HepG2 (cell line): ENCODE results near the gene ZBTB7B. TPM values are rescaled to one million over a fixed set of nuclear protein-coding genes. Genes with fewer than 3 reads are reported as not detected.
A peak's percentile ranks its signal among the peaks of the same experiment; 100 is the strongest.

Experiments used
- ATAC-seq: fragments of 200-7000 bp; cut with Tn5 transposase; 3 replicates; pipeline ENCODE4 v1.9.1; 2020; ENCODE audit warnings: mild to moderate bottlenecking, moderate library complexity
- BruUV-seq: library from RNA; stranded (reverse); fragments of 400-500 nt; replicated peaks from 2 replicates; lab custom pipeline; 2021; lab: Mats Ljungman, UMichigan
- CTCF ChIA-PET: fragments of 300-600 bp; formaldehyde crosslinking; extraction: SDS; loops from one replicate; lab custom pipeline; 2021; ENCODE audit warnings: low total read pairs, inconsistent platforms, low intra/inter-chr PET ratio; lab: Yijun Ruan, JAX
- POLR2A ChIA-PET: fragments of 350-600 bp; sonication (Branson Sonifier 250); formaldehyde crosslinking; loops from one replicate; lab custom pipeline; 2020; ENCODE audit warnings: antibody characterized with exemption, inconsistent platforms; lab: Yijun Ruan, JAX
- DNase-seq: peaks from one replicate; pipeline ENCODE4 v3.0.0-alpha.2; 2015; ENCODE audit warnings: low spot score
- FAIRE-seq: peaks from 3 replicates; lab custom pipeline; 2011; peaks lifted over from hg19 to GRCh38; lab: Jason Lieb, UNC
- H2AFZ ChIP-seq: one replicate; pipeline ENCODE4 v1.6.1; 2011; ENCODE audit warnings: low read length, inconsistent platforms
- H3K27ac ChIP-seq: fragments of 300-600 bp; 3 replicates; pipeline ENCODE4 v1.8.0; 2011; ENCODE audit warnings: mixed run types, mild to moderate bottlenecking, mixed read lengths, low read length, inconsistent platforms; ENCODE audit not compliant: insufficient read depth; ENCODE audit errors: extremely low read length
- H3K27me3 ChIP-seq, 2 experiments: fragments of 200-600 bp in 1 of 2; 2 replicates in 1 of 2; 3 replicates in 1 of 2; pipeline versions ENCODE4 v1.6.0 to v1.8.0; 2011; ENCODE audit warnings: low read length in 2 of 2, mild to moderate bottlenecking in 2 of 2, moderate library complexity in 2 of 2, inconsistent platforms in 1 of 2; ENCODE audit not compliant: insufficient read depth in 2 of 2, control insufficient read depth in 1 of 2
- H3K36me3 ChIP-seq, 2 experiments: fragments of 200-600 bp in 1 of 2; replicated peaks in 1 of 2; 2 replicates in 1 of 2; 3 replicates in 1 of 2; pipeline versions ENCODE4 v1.5.1 to v1.8.0; 2011; ENCODE audit warnings: low read length in 2 of 2, inconsistent platforms in 1 of 2; ENCODE audit not compliant: insufficient read depth in 2 of 2, control insufficient read depth in 1 of 2
- H3K4me1 ChIP-seq: 2 replicates; pipeline ENCODE4 v1.5.1; 2012; ENCODE audit warnings: low read length, inconsistent platforms; ENCODE audit not compliant: insufficient read depth
- H3K4me2 ChIP-seq: 2 replicates; pipeline ENCODE4 v1.6.0; 2011; ENCODE audit warnings: low read depth, low read length, inconsistent platforms
- H3K4me3 ChIP-seq, 3 experiments: fragments of 200-600 bp in 1 of 3; sonication (generic), shearing (Covaris generic) in 1 of 3; replicated peaks in 1 of 3; 2 replicates each; pipeline ENCODE4 v1.5.1; 2011 to 2016; ENCODE audit warnings: low read length in 3 of 3, inconsistent platforms in 2 of 3, low read depth in 2 of 3, mild to moderate bottlenecking in 2 of 3, control low read depth in 1 of 3, mixed read lengths in 1 of 3; ENCODE audit not compliant: insufficient read depth in 1 of 3
- H3K79me2 ChIP-seq: one replicate; pipeline ENCODE4 v1.6.1; 2011; ENCODE audit warnings: low read length, inconsistent platforms; ENCODE audit not compliant: insufficient read depth
- H3K9ac ChIP-seq: 2 replicates; pipeline ENCODE4 v1.6.0; 2011; ENCODE audit warnings: mild to moderate bottlenecking, low read depth, low read length, inconsistent platforms; ENCODE audit not compliant: insufficient read depth
- H3K9me3 ChIP-seq: 2 replicates; pipeline ENCODE4 v1.5.1; 2012; ENCODE audit warnings: mild to moderate bottlenecking, low read length
- H4K20me1 ChIP-seq: 2 replicates; pipeline ENCODE4 v1.6.0; 2011; ENCODE audit warnings: inconsistent platforms, mild to moderate bottlenecking, low read length, moderate library complexity; ENCODE audit not compliant: insufficient read depth
- AGO2 ChIP-seq: fragments of 200-400 bp; formaldehyde crosslinking; optimal IDR thresholded peaks from 2 replicates; pipeline ENCODE3; 2017; ENCODE audit warnings: mild to moderate bottlenecking, low read depth, low read length, moderate library complexity
- CTCF ChIP-seq: sonication (generic); formaldehyde crosslinking; IDR thresholded peaks from 2 replicates; pipeline ENCODE4 v1.5.0; 2020; ENCODE audit warnings: mild to moderate bottlenecking, missing genetic modification reagents, moderate library complexity
- HNRNPL ChIP-seq: fragments of 200-400 bp; formaldehyde crosslinking; IDR thresholded peaks from 2 replicates; pipeline ENCODE4 v1.6.1; 2017; ENCODE audit warnings: mild to moderate bottlenecking, low read depth, low read length
- POLR2A ChIP-seq, 2 experiments: IDR thresholded peaks; 2 replicates each; pipeline ENCODE4 v1.6.1; 2011; ENCODE audit warnings: low read depth in 2 of 2, low read length in 2 of 2, mild to moderate bottlenecking in 1 of 2, moderate library complexity in 1 of 2; ENCODE audit not compliant: insufficient read depth in 1 of 2
- RAD21 ChIP-seq: fragments of 450-650 bp; formaldehyde crosslinking; IDR thresholded peaks from 2 replicates; pipeline ENCODE4 v1.5.0; 2020; ENCODE audit warnings: mild to moderate bottlenecking
- ZNF510 ChIP-seq: sonication (generic); formaldehyde crosslinking; IDR thresholded peaks from 2 replicates; pipeline ENCODE4 v1.4.0; 2020; ENCODE audit warnings: low read depth, mild to moderate bottlenecking, missing genetic modification reagents
- ZNF768 ChIP-seq: sonication (generic); formaldehyde crosslinking; IDR thresholded peaks from 2 replicates; pipeline ENCODE4 v1.4.0; 2020; ENCODE audit warnings: missing genetic modification reagents
- ZNF784 ChIP-seq: sonication (generic); formaldehyde crosslinking; IDR thresholded peaks from 2 replicates; pipeline ENCODE4 v1.5.1; 2020; ENCODE audit warnings: missing genetic modification reagents, mild to moderate bottlenecking, borderline replicate concordance
- WGBS: methylation state at CpG from one replicate; pipeline ENCODE4 v1.1.6; 2017; ENCODE audit warnings: low lambda C conversion rate; 5-methylcytosine and 5-hydroxymethylcytosine counted together
- in situ Hi-C: cut with HindIII; loops from 2 replicates; pipeline ENCODE4 v1.10.0; 2017; ENCODE audit warnings: low pct_unique_long_range_greater_than_20kb; ENCODE audit not compliant: extremely low pct_ligation_motif_present
- intact Hi-C: fragments of 100-400 bp; cut with micrococcal nuclease; formaldehyde crosslinking; loops from one replicate; pipeline ENCODE4 v1.10.0; 2022; ENCODE audit not compliant: unreplicated experiment
- polyA plus RNA-seq, 8 experiments: library from polyadenylated mRNA; depleted of rRNA in 3 of 8; stranded (reverse) in 7 of 8; unstranded in 1 of 8; fragments of >200 nt; fragmentation: Illumina TruSeq in 4 of 8; extraction: Trizol in 4 of 8; gene quantifications; 2 replicates each; pipeline versions ENCODE4 v1.2.1 to v1.2.3, GENCODE V29; 2011 to 2016; ENCODE audit warnings: low read depth in 4 of 8, missing spikeins in 1 of 8, mixed read lengths in 1 of 8; ENCODE audit not compliant: insufficient read depth in 1 of 8
- total RNA-seq, 5 experiments: library from RNA; depleted of rRNA; stranded (reverse); fragments of >200 nt; fragmentation: Illumina TruSeq; extraction: Trizol; gene quantifications; 2 replicates each; pipeline ENCODE4 v1.2.3, GENCODE V29; 2016; ENCODE audit warnings: low read depth in 1 of 5

The ZBTB7B gene
- total and polyA plus RNA-seq, 2 of the 13 experiments (the other 11 are each of a cell fraction or from before 2014, with no cell fraction given): 15.5 to 17.5 TPM

- TF ChIP-seq ZNF784 (no peak), CTCF (peak; percentile 47), HNRNPL (peak; percentile 71; the same call in 1 of the 2 replicates), RAD21 (CRISPR knock-in tag) (0 out of 2 replicates have a peak, but pooled peaks have one; percentile 33), AGO2 (peak; percentile 9)
These were observed 9.7 kb upstream of the ZBTB7B start (continued) for GRCh38 chr1:154992721-154993571.

GRCh38 chr1:154993572-154994268, 8.9 kb upstream of the ZBTB7B start, which contains the start of gene LENEP:
Gene LENEP, plus strand, starts transcription at chr1:154993586. Its CDS starts 22 bp downstream, at chr1:154993608.
- H3K79me2 ChIP-seq: no peaks in the 10 kb centered on the region
- BruUV-seq: no TSS peak
- FAIRE-seq (no peak), DNase-seq (no peak)
- TF ChIP-seq AGO2: peak; percentile 39
- no peak for TF ChIP-seq ZNF768 (CRISPR knock-in tag)
- no peak for TF ChIP-seq ZNF510
- TF ChIP-seq POLR2A (IDR thresholded peaks at IDR 0.05; ENCODE audit: insufficient read depth in 1 of 2, low read depth in 2 of 2, low read length in 2 of 2): 0 out of 4 replicates have a peak, but pooled peaks of 1 of the 2 experiments have one; percentile 6
- TF ChIP-seq, all 625 proteins: peak for 2
- ChIA-PET CTCF (interaction anchor here (1.2 kb wide), 1 partner anchor 24 kb away, joined by 10 read pairs; no protein-coding TSS in a partner anchor), POLR2A (interaction anchor here (1.0 to 4.2 kb wide), 8 partner anchors 8 to 91 kb away, joined by 3 to 34 read pairs (median 4); partner anchors contain the start of genes FLAD1, PBXIP1, PYGO2 and SHC1)
- Histone ChIP-seq H3K27ac (no peak within 1 kb of the TSS), H3K4me2 (no peak within 1 kb of the TSS), H4K20me1 (no peaks in the 10 kb centered on the region), H3K27me3 (no peaks in the 10 kb centered on the region), H3K4me1 (peaks cover 14% of the 10 kb centered on the region), H3K36me3 (peaks cover 4 to 8% of the 10 kb centered on the region in 2 experiments; a peak in 2 of 5 replicates), H3K9me3 (no peaks in the 10 kb centered on the region), H3K9ac (no peak within 1 kb of the TSS), H3K4me3 (no peak within 1 kb of the TSS), H2AFZ (no peak within 1 kb of the TSS)
- intact Hi-C loops (no loop called here), in situ Hi-C loops (no loop called here)
- WGBS: 92% methylated on average over 2 of the region's 8 CpGs
- no peak for ATAC-seq
